ENCODE measurements around the gene CTSD. TPM values are rescaled to one million over a fixed set of nuclear protein-coding genes. Genes with fewer than 3 reads are reported as not detected.

Gene CTSD
- total RNA-seq, 1 experiment from 2014 or later = 199 TPM

DNA sequence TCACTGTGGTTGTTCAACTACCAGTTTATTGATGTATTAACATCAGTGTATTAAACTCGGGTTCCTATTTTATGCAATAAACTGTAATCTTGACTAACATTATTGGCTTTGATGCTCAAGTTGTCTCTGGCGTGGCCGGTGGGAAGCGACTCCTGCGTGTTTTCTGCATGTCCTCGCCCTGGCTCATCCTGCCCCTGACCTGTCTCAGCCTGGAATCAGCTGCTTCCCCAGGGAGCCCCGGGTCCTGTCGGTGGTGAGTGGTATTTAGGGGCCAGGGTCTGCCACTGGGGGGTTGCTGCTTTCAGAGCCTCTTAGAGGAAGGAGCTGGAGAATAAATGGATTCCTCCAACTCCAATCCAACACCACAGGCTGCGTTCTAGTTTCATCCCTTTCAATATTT is 35.9 kb downstream of the CTSD start:
- Mint-ChIP-seq H3K27ac (no peak overlapping the region), H3K4me3 (no peak overlapping the region), H3K4me1 (no peaks in the 10 kb centered on the region), H3K9me3 (peaks cover 16% of the 10 kb centered on the region), H3K27me3 (ENCODE audit: low read depth) (peaks cover 39% of the 10 kb centered on the region), H3K36me3 (no peaks in the 10 kb centered on the region; the same call in 1 of the 2 replicates)
- ATAC-seq (no peak), DNase-seq (ENCODE audit: low spot score) (no peak)
- ChIA-PET POLR2A (no interaction called here), CTCF (interaction anchor here (1.3 to 1.6 kb wide), 2 partner anchors 34 to 75 kb away, joined by 3 to 4 read pairs; no protein-coding TSS in a partner anchor)
- TF ChIP-seq, protein P1, sequence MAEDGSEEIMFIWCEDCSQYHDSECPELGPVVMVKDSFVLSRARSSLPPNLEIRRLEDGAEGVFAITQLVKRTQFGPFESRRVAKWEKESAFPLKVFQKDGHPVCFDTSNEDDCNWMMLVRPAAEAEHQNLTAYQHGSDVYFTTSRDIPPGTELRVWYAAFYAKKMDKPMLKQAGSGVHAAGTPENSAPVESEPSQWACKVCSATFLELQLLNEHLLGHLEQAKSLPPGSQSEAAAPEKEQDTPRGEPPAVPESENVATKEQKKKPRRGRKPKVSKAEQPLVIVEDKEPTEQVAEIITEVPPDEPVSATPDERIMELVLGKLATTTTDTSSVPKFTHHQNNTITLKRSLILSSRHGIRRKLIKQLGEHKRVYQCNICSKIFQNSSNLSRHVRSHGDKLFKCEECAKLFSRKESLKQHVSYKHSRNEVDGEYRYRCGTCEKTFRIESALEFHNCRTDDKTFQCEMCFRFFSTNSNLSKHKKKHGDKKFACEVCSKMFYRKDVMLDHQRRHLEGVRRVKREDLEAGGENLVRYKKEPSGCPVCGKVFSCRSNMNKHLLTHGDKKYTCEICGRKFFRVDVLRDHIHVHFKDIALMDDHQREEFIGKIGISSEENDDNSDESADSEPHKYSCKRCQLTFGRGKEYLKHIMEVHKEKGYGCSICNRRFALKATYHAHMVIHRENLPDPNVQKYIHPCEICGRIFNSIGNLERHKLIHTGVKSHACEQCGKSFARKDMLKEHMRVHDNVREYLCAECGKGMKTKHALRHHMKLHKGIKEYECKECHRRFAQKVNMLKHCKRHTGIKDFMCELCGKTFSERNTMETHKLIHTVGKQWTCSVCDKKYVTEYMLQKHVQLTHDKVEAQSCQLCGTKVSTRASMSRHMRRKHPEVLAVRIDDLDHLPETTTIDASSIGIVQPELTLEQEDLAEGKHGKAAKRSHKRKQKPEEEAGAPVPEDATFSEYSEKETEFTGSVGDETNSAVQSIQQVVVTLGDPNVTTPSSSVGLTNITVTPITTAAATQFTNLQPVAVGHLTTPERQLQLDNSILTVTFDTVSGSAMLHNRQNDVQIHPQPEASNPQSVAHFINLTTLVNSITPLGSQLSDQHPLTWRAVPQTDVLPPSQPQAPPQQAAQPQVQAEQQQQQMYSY (CRISPR knock-in tag; IDR thresholded peaks at IDR 0.05) = no peak
- TF ChIP-seq, protein P2, sequence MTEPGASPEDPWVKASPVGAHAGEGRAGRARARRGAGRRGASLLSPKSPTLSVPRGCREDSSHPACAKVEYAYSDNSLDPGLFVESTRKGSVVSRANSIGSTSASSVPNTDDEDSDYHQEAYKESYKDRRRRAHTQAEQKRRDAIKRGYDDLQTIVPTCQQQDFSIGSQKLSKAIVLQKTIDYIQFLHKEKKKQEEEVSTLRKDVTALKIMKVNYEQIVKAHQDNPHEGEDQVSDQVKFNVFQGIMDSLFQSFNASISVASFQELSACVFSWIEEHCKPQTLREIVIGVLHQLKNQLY (CRISPR knock-in tag; IDR thresholded peaks at IDR 0.05) = no peak
- TF ChIP-seq PRRX2 (CRISPR knock-in tag; IDR thresholded peaks at IDR 0.05) = no peak
- no peak for TF ChIP-seq CDX4 (CRISPR knock-in tag; IDR thresholded peaks at IDR 0.05; ENCODE audit: borderline replicate concordance)
- no peak for TF ChIP-seq ZNF138 (CRISPR knock-in tag; conservative IDR thresholded peaks at IDR 0.05)
- no peak for TF ChIP-seq ZBTB43 (CRISPR knock-in tag; IDR thresholded peaks at IDR 0.05)
- TF ChIP-seq, protein P3, sequence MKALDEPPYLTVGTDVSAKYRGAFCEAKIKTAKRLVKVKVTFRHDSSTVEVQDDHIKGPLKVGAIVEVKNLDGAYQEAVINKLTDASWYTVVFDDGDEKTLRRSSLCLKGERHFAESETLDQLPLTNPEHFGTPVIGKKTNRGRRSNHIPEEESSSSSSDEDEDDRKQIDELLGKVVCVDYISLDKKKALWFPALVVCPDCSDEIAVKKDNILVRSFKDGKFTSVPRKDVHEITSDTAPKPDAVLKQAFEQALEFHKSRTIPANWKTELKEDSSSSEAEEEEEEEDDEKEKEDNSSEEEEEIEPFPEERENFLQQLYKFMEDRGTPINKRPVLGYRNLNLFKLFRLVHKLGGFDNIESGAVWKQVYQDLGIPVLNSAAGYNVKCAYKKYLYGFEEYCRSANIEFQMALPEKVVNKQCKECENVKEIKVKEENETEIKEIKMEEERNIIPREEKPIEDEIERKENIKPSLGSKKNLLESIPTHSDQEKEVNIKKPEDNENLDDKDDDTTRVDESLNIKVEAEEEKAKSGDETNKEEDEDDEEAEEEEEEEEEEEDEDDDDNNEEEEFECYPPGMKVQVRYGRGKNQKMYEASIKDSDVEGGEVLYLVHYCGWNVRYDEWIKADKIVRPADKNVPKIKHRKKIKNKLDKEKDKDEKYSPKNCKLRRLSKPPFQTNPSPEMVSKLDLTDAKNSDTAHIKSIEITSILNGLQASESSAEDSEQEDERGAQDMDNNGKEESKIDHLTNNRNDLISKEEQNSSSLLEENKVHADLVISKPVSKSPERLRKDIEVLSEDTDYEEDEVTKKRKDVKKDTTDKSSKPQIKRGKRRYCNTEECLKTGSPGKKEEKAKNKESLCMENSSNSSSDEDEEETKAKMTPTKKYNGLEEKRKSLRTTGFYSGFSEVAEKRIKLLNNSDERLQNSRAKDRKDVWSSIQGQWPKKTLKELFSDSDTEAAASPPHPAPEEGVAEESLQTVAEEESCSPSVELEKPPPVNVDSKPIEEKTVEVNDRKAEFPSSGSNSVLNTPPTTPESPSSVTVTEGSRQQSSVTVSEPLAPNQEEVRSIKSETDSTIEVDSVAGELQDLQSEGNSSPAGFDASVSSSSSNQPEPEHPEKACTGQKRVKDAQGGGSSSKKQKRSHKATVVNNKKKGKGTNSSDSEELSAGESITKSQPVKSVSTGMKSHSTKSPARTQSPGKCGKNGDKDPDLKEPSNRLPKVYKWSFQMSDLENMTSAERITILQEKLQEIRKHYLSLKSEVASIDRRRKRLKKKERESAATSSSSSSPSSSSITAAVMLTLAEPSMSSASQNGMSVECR (CRISPR knock-in tag; IDR thresholded peaks at IDR 0.05; ENCODE audit: borderline replicate concordance) = no peak
- TF ChIP-seq ETV6 (CRISPR knock-in tag; IDR thresholded peaks at IDR 0.05) = no peak
- TF ChIP-seq, protein P4, sequence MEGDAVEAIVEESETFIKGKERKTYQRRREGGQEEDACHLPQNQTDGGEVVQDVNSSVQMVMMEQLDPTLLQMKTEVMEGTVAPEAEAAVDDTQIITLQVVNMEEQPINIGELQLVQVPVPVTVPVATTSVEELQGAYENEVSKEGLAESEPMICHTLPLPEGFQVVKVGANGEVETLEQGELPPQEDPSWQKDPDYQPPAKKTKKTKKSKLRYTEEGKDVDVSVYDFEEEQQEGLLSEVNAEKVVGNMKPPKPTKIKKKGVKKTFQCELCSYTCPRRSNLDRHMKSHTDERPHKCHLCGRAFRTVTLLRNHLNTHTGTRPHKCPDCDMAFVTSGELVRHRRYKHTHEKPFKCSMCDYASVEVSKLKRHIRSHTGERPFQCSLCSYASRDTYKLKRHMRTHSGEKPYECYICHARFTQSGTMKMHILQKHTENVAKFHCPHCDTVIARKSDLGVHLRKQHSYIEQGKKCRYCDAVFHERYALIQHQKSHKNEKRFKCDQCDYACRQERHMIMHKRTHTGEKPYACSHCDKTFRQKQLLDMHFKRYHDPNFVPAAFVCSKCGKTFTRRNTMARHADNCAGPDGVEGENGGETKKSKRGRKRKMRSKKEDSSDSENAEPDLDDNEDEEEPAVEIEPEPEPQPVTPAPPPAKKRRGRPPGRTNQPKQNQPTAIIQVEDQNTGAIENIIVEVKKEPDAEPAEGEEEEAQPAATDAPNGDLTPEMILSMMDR (IDR thresholded peaks at IDR 0.05) = no peak
- no peak for TF ChIP-seq ERG (CRISPR knock-in tag; IDR thresholded peaks at IDR 0.05)
- TF ChIP-seq MXD4 (CRISPR knock-in tag; IDR thresholded peaks at IDR 0.05; ENCODE audit: borderline replicate concordance) = no peak
- TF ChIP-seq, protein P5, sequence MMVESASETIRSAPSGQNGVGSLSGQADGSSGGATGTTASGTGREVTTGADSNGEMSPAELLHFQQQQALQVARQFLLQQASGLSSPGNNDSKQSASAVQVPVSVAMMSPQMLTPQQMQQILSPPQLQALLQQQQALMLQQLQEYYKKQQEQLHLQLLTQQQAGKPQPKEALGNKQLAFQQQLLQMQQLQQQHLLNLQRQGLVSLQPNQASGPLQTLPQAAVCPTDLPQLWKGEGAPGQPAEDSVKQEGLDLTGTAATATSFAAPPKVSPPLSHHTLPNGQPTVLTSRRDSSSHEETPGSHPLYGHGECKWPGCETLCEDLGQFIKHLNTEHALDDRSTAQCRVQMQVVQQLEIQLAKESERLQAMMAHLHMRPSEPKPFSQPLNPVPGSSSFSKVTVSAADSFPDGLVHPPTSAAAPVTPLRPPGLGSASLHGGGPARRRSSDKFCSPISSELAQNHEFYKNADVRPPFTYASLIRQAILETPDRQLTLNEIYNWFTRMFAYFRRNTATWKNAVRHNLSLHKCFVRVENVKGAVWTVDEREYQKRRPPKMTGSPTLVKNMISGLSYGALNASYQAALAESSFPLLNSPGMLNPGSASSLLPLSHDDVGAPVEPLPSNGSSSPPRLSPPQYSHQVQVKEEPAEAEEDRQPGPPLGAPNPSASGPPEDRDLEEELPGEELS (CRISPR knock-in tag; IDR thresholded peaks at IDR 0.05) = no peak
- TF ChIP-seq ZNF396 (CRISPR knock-in tag; IDR thresholded peaks at IDR 0.05; ENCODE audit: borderline replicate concordance) = no peak
- no peak for TF ChIP-seq SMAD3 (CRISPR knock-in tag; IDR thresholded peaks at IDR 0.05; ENCODE audit: borderline replicate concordance)
- no peak for TF ChIP-seq MAX (CRISPR knock-in tag; IDR thresholded peaks at IDR 0.05)
